KOPT-K1 (cell line): Measurements from ENCODE around the gene IGSF11.

Experiments used
- H3K27ac ChIP-seq: fragments of 200-600 bp; sonication (generic); 2 replicates; pipeline ENCODE4 v1.5.1; 2016; ENCODE audit warnings: antibody characterized with exemption, mild to moderate bottlenecking, low read depth, low read length; ENCODE audit not compliant: poor library complexity, severe bottlenecking
- H3K36me3 ChIP-seq: fragments of 200-600 bp; sonication (generic); 2 replicates; pipeline ENCODE4 v1.5.1; 2017; ENCODE audit warnings: antibody characterized with exemption, mild to moderate bottlenecking, low read length, moderate library complexity; ENCODE audit not compliant: insufficient read depth
- H3K9me3 ChIP-seq: fragments of 200-600 bp; sonication (generic); 2 replicates; pipeline ENCODE4 v1.5.1; 2017; ENCODE audit warnings: antibody characterized with exemption, low read length, mild to moderate bottlenecking; ENCODE audit not compliant: insufficient read depth, poor library complexity, severe bottlenecking

Gene IGSF11

DNA sequence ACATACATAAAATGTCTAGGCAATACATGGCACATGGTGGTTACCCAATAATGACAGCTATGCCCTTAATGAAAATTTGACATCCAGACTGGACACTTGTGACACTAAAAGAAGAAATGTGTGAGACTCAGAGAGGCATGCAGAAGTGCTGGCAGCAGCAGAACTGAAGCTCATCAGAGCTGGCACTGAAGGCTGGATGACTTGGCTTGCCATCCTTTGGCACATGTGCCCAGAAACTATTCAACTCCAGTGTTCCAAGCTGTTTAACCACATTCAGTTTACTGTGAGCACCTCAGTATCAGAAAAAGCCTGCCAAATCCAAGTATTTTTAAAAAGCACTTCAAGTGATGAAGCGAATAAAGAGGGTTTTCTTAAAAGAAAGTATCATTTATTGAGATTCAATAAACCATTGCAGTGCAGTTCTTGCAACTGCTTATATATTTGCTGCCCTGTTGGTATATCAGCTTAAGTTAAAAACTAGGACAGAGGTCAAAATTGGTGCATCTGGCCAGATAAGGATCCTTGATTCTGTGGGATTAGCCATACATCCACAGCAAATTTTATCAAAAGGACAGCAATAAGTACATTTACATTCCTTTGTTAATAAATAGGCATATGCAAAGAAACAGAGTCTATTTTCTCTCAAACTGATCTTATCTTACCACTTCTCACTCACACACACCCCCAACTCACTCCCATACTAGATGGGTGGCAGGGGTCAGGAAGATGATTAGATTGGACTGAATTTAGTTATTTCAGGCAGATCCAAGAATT, 15.8 kb downstream of the IGSF11 start:
- H3K9me3 ChIP-seq: no peaks in the 10 kb centered on the region
- H3K27ac ChIP-seq: no peak overlapping the region
- no peaks in the 10 kb centered on the region for H3K36me3 ChIP-seq

DNA sequence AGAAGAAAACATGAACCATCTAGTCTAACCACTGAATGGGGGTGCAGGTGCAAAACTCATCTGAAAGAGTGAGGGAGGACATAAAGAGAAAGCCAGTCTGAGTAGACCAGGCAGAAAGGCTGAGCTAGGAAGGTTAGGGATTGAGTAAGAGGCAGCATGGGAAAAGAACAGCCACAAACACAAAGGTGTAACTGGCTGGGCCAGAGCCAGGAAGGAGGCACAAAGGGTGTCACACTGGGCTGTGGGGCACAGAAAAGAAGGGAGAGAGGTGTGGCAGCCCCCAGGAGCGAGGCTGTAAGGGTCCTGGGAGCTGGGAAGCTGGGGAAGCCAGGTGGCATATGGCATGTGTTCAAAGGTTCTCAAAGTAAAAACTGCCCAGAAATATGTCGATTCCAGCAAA, 18.7 kb downstream of the IGSF11 start:
- H3K9me3 ChIP-seq: no peaks in the 10 kb centered on the region

DNA sequence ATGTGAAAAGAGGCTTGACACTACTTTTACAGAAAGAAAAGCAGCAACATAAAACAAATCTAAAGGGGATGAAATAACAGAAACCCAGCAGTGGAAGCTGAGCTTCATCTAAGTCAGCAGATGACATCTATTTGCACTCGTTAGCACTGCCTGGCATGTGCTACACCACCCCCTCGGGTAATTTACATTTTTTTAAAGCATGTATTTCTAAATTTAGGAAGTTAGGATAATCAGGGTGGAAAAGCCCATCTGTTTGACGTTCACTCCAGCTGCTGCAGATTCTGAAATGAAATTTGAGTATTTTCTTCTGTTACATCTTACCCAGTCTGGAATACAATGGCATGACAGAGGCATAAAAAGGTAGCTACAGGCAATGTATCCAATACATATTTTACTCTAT, 20.7 kb downstream of the IGSF11 start:
- no peaks in the 10 kb centered on the region for H3K9me3 ChIP-seq
- H3K36me3 ChIP-seq: no peaks in the 10 kb centered on the region
- no peak overlapping the region for H3K27ac ChIP-seq

More for the DNA sequence above, 18.7 kb downstream of the IGSF11 start:
- Histone ChIP-seq H3K36me3 (no peaks in the 10 kb centered on the region), H3K27ac (no peak overlapping the region)

DNA sequence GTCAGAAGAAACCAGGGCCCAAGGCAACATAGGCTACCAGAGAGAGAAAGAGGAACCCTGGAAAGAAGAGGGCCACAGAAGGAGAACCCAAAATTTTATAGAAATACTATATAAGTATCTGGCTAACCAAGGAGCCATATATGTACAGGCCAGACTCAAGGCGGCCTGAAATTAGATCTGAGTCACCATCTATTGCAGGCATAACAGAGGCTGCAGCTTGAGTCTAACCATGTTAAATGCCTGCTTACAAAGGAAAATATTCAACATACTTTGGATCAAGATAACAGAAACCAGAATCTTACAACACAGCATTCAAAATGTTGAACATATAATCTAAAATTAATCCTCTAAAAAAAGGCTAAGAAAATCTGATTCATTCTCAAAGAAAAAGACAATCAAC, 23.1 kb downstream of the IGSF11 start:
- Histone ChIP-seq H3K36me3 (no peaks in the 10 kb centered on the region), H3K9me3 (no peaks in the 10 kb centered on the region), H3K27ac (no peak overlapping the region)

DNA sequence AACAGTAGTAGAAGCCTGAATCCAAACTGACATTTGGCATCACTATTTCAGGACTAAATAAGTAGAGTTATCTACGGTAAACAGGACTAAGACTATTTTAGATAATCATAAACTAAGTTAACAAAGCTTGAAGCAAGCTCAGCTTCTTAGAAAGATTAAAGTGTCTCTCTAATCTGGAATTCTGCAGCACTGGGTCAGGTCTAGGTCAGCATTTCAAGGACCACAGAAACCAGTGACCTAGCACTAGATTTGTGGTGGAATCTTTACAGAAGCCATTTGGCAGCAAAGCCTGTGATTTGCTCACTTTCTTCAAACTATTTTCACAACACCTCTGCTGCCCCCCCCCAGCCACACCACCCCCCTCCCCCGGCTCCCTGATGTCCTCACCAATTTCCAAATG, 37.5 kb downstream of the IGSF11 start:
- Histone ChIP-seq H3K36me3 (no peaks in the 10 kb centered on the region), H3K27ac (no peak overlapping the region), H3K9me3 (no peaks in the 10 kb centered on the region)

DNA sequence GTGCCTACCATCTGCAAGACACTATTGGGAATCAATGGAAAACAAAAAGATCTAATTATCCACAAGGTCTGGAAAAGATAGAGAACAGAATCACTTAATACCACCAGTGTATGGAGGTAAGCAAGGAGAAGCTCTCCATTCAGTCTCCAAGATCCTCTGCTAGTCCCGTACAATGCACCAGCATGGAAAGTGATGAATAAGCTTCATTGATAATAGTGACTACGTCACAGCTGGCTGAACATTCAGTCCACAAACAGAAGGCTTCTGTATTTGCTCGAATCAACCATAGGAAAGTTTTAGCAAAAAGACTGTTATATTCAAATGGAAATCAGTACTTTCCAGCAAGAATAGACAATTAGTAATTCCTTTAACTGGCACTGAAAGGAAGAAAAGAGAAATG, 42.9 kb downstream of the IGSF11 start:
- Histone ChIP-seq H3K27ac (no peak overlapping the region), H3K36me3 (no peaks in the 10 kb centered on the region), H3K9me3 (no peaks in the 10 kb centered on the region)

DNA sequence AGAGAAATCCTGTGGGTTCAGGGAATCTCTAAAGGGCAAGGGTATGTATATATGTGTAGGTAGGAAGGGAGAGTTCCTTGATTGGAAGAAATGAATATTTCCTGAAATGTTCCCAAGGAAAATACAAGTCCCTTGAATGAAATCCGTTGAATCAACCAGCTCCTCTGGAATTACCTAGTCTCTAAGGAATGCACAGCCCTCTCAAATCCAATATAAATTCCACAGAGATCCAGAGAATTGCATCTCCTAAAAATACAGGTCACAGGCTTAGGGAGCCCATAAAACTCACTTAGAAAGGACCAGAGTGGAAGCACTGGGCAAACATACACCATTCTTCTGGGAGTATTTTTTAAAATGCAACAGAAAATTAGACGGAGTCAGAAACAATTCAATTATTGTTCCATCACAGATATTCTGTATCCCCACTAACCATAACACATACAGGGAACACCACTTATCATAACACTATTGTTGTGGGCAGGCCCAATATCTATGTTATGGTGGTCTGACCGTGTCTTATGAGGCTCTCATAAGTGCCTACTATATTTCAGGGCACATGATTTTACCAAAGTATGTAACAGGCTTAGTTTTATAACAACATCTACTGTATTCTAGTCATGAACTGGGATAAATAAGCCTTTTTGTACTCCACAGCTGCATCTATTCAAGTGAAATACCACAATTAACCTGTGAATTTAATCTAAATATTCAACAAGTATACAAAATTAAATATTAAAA, 43.7 kb downstream of the IGSF11 start:
- Histone ChIP-seq H3K36me3 (no peaks in the 10 kb centered on the region), H3K27ac (no peak overlapping the region), H3K9me3 (no peaks in the 10 kb centered on the region)

DNA sequence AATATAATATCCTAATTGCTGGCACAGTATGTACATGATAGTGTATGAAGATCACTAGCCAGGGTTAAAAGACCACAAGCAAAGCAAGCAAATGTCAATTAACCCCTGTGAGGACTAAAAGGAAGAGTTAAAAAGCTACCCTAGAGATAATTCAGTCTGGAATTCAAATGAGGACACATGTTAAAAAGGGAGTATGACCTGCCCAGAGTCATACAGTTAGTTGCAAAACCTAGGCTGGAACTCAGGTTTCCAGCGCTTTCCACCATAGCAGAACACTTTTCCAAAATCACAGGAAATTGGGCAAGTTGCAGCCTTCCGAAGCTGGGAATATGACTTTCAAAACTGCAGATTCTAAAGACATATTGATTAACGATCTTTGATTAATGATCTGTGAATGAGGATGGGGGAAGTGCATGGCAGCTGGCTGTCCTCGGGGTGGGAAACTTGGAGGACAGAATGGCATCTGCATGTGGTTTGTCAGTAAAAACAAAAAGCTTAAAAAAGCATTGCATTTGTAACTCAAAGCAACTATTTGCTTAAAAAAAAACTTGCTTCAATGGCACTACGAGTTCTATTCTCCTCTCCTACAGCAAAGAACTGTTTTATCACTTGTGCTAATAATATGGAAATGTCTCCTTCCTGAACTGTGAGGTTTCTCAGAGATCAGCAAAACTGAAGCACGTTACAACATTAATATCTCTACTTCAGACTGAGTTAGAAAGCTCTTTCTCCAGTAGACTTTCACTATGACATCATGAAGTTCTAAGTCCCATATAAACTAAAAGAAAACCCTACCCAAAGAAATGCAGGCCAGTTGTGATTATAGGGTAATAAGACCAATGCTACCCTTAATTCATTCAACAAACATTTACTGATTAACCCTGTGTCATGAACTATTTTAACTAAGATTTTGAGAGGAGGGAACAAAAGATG, 46.2 kb downstream of the IGSF11 start:
- Histone ChIP-seq H3K27ac (no peak overlapping the region), H3K36me3 (no peaks in the 10 kb centered on the region), H3K9me3 (no peaks in the 10 kb centered on the region)

DNA sequence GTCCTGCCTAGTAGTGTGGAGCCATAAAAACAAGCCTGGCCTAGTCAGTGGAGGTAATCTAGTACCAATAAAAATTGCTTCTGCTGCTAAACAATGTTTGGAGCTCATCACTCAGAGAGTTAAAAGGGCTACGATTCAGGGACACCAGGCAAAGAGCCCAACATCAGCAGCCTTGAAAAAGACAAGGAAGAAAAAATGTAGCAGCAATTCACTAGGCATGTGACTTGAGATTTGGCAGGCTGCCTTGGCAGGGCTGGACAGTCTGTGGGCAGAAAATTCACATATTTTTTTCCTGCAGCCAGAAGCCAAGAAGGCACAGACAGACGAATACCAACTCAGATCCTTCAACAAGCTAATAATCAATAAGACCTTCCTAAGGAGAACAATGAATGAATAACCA, 47.2 kb downstream of the IGSF11 start:
- H3K36me3 ChIP-seq: no peaks in the 10 kb centered on the region
- H3K27ac ChIP-seq: no peak overlapping the region
- no peaks in the 10 kb centered on the region for H3K9me3 ChIP-seq

DNA sequence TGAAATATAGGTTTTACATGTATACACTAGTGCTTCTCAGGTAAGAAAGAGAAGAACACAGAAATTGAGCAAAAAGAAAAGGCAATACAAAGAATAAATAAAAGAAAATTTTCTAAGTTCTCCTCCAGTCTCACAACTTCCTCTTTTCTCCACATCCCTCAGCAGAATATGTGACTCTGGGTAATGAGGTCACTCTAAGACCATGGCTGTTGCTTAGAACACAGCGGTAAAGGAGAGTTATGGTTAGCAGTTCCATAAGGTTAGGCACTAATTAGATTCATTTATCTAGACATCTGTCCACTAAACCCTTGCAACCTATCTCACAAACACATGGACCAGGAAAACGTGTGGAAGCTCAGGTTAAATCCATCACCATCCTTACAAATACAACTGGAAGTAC, 47.9 kb downstream of the IGSF11 start:
- no peaks in the 10 kb centered on the region for H3K9me3 ChIP-seq
- no peak overlapping the region for H3K27ac ChIP-seq

DNA sequence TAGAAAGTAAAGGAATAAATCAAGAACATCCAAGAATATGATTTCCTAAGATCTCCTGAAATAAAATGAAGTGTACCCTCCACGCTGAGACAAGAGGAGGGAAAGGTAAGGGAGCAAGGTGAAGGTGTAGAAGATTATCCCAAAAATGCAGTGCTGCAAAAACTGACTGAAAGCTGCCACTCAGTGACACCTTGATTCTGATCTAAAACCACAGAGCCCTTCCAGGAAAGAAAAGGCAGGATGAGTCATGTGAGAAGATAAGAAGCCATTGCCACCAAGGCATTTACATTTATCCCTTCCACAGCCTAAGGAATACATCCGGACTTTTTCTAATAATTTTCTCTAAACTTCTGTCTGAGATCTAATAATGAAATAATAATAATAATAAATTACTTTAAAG, 49.9 kb downstream of the IGSF11 start:
- Histone ChIP-seq H3K36me3 (no peaks in the 10 kb centered on the region), H3K27ac (no peak overlapping the region), H3K9me3 (no peaks in the 10 kb centered on the region)

More for the DNA sequence above, 47.9 kb downstream of the IGSF11 start:
- no peaks in the 10 kb centered on the region for H3K36me3 ChIP-seq

DNA sequence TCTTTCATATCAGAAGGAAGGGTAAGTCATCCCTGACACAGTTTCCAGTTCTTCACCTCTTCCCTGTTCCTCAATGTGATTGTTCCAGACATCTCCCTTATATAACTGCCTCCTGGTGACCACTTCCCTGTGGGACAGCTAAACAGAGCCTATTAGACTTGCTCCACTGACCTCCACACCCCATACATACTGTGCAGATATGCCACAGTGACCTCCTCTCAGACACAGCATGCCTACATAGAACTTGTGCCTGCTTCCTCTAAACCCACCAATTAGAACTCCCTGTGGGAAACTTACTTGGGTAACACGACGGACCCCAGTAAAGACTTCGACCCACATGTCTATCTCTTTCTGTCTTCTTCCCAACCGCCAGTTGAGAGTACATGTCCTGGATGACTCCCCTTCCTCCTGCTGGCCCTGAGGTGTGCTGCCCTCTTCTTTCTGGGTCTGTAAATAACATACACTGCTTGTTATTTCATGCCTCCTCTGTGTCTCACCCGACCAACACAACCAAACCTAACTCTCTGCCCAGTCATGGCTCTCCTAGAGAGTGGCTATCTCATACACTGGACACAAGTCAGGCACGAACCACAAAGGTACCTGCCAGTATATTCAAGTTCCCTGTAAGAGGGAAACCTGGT, 53.0 kb downstream of the IGSF11 start:
- H3K36me3 ChIP-seq: no peaks in the 10 kb centered on the region
- no peaks in the 10 kb centered on the region for H3K9me3 ChIP-seq
- no peak overlapping the region for H3K27ac ChIP-seq

DNA sequence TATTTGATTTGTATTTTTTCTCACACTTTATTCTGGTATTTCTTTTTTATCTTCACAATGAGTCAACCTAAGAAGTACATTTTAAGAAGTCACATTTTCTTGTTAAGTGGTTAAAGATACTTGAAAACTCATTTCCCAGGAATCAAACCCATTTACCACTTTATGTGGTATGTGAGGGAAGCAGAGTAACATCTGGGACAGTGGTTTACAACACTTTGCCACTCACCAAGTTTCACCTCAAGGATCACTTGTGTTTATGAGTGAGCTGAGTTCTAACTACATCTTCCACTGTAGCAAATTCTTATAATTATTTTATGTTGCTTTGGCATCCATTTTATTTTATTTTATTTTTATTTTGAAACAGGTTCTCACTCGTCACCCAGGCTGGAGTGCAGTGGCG, 53.8 kb downstream of the IGSF11 start:
- Histone ChIP-seq H3K9me3 (no peaks in the 10 kb centered on the region), H3K27ac (no peak overlapping the region), H3K36me3 (no peaks in the 10 kb centered on the region)

DNA sequence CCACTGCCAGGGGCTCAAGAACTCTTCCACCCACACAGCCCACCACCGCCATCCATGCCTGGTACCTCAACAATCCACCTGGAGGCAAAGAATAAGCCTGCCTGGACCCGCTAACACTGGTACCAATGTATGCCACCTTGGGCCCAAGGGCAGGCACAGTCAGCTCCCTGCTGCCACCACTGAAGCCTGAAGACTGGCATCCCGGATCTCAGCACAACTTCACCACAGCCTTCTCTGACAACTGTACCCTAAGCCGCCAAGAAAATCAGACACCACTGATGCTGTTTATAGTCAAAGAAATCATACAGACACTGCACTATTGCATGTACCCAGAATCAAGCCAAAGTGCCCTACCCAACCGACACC, 56.3 kb downstream of the IGSF11 start:
- Histone ChIP-seq H3K27ac (no peak overlapping the region), H3K36me3 (no peaks in the 10 kb centered on the region), H3K9me3 (no peaks in the 10 kb centered on the region)
